NCI-H2107 (cell line): ENCODE measurements around the gene CENATAC.
"Not testable (repeated sequence)": the region's sequence is repeated elsewhere in the genome, so short reads cannot be mapped to it uniquely, and the experiment has no call there.

Source experiments
- DNase-seq: peaks from one replicate; lab custom pipeline; 2025; lab: John Stamatoyannopoulos, UW

The CENATAC gene

GRCh38 chr11:119054418-119054817, 56.5 kb downstream of the CENATAC start:
- DNase-seq: no peak

GRCh38 chr11:119055901-119056300, 58.0 kb downstream of the CENATAC start:
- no peak for DNase-seq

- DNase-seq: no peak
Measured at GRCh38 chr11:119056421-119056999, 58.6 kb downstream of the CENATAC start.

GRCh38 chr11:119057000-119057769, 59.2 kb downstream of the CENATAC start, which contains the start of gene HYOU1:
Gene HYOU1, minus strand, starts transcription at chr11:119057205. Its CDS starts 1,045 bp downstream, at chr11:119056160.
- DNase-seq: peak; percentile 96

- not testable (repeated sequence) for DNase-seq
Measured at GRCh38 chr11:119059128-119059527, 61.2 kb downstream of the CENATAC start.

- no peak for DNase-seq
Measured at GRCh38 chr11:119061256-119061655, 63.3 kb downstream of the CENATAC start.

- DNase-seq: no peak
Measured at GRCh38 chr11:119062779-119063178, 64.8 kb downstream of the CENATAC start.

GRCh38 chr11:119065369-119065768, 67.4 kb downstream of the CENATAC start:
- DNase-seq: no peak
